ENCODE results near the gene GLS. TPM values are rescaled to one million over a fixed set of nuclear protein-coding genes. Genes with fewer than 3 reads are reported as not detected.
"Not testable (repeated sequence)": the region's sequence is repeated elsewhere in the genome, so short reads cannot be mapped to it uniquely, and the experiment has no call there.

GLS gene
- total RNA-seq, 1 experiment from 2014 or later = 270 TPM

DNA sequence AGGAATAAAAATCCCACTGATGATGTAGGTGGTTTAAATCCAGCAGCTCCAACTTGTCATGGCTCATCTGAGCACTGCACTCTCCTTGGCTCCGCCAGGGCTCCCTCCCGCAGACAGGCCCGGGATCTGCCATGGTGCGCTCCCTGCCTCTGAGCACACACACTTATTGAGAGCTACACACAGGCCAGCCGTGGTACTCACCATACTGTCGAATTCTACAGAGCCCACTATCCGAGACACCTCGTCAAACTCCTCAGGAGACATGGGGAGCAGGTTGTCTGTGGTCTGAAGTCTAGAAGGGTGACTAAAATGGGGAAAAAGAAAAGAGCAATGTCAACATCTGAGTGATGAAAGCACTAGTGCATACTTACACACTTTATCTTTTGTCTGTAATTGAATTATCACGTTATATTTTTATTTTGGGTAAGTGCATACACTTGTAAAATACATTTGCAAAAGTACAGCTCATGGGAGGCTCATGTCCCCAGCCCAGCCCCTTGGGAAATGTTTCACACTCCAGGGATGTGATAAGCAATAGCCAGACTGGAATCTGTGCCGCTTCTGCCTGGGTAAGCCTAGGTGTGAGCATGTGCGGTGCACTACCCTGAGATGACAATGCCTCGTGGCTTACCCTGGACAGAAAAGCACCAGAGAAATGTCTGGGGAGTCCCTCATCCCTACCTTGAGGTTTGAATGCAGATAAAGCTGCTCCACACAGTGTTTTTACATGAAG, 94.2 kb downstream of the GLS start:
- in situ Hi-C loops (cut with HindIII; ENCODE audit: low pct_unique_long_range_greater_than_20kb, low sequenced_read_pairs) = no loop called here
- no peak for DNase-seq (ENCODE audit: low read depth)

DNA sequence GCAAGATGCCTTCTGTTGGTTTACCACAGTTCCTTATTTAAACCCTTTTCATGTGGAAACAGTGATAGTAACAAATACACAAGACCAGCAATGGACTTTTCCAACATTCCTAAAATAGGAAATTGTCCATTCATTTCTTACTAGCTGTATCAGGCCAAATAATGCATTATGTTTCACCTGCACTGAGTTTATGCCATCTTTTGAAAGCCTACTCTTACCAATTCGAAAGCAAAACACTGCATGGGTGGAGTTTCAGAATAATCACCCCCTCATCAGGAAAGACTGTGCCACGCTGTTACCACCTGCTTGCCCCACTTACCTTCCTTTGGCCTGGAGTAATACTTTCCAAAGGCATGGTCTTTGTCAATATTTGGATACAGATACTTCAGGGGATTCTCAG, 95.9 kb downstream of the GLS start:
- in situ Hi-C loops (cut with HindIII; ENCODE audit: low pct_unique_long_range_greater_than_20kb, low sequenced_read_pairs) = no loop called here
- DNase-seq (ENCODE audit: low read depth) = no peak

DNA sequence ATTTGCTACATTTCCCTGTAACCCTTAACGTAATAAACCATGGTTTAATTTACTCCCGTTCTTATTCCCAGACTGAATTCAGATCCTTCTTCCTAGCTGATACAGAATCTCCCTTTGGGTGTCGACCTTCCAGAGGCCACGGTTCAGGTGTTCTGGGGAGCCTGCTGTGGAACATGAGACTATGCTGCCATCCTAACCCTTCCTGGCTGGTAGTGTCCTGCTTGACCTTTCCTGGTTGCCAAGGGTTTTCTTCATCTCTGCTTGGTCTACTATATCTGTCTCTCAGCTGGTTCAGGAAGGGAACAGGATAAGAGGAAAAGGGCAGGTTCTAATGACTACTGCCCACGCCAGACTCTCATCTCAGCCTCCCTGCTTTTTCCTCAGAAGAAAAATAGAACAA, 96.9 kb downstream of the GLS start:
- in situ Hi-C loops (cut with HindIII; ENCODE audit: low pct_unique_long_range_greater_than_20kb, low sequenced_read_pairs) = no loop called here
- no peak for DNase-seq (ENCODE audit: low read depth)

DNA sequence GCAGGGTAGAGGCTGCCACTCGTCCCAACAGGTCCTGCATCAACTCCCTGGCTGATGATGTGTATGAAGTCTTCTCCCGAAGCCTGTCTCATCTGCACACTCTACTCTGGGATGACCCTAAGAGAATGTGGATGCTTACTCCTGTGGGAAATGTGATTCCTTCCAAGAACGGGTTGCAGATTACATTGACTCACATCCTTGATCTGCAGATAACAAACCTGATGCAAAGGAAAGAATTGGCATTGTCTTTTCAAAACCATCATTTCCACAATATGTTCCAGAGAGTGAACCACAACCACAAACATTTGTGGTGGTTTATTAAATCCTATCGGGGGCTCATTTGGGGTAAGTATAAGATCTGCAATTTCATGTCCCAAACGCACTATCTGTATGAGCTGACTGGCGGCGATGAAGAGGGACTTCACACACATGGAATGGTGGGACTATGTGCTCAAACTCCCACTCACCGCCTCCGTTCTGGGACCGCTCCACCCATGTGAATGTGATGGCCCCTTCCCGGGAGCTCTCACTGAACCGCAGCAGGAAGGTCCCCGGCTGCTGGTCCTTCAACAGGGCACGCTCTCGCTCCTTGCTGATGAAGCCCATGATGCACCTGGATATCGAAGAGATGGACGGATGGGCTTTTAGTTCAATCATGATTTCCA, 97.9 kb downstream of the GLS start:
- no peak for DNase-seq (ENCODE audit: low read depth)
- in situ Hi-C loops (cut with HindIII; ENCODE audit: low pct_unique_long_range_greater_than_20kb, low sequenced_read_pairs) = no loop called here

DNA sequence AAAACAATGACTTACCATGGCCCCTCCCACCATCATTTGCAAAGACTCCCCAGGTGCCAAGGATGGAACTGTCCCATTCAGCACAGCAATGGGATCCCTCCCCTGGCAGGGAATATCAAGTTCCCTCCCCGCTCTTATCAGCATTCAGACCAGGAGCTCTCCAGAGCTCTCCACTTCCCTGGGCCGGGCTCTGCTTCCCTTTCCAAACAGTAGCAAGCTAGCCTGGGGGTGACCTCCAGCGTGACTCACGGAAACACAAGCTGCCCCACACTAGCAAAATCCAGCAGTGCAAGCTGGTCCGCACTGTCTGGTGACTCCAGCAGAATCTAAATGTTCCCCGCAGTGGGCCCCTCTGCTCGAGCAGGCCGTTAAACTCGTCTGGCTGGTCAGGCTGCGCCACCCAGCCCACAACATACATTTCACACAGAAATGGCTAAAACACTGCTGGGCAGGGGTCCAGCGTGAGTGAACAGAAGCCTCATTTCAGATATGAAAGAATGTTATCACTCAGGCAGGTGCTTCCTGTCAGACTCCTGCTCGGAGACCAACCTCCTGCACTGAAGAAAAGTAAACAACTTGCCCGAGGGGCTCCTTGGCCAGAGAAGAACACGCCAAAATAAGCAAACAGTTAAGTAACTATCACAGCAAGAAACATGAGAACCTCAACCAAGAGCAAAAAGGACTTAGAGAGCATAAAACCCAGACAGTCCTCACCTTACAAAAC, 99.4 kb downstream of the GLS start:
- DNase-seq (ENCODE audit: low read depth) = no peak
- in situ Hi-C loops (cut with HindIII; ENCODE audit: low pct_unique_long_range_greater_than_20kb, low sequenced_read_pairs) = no loop called here

DNA sequence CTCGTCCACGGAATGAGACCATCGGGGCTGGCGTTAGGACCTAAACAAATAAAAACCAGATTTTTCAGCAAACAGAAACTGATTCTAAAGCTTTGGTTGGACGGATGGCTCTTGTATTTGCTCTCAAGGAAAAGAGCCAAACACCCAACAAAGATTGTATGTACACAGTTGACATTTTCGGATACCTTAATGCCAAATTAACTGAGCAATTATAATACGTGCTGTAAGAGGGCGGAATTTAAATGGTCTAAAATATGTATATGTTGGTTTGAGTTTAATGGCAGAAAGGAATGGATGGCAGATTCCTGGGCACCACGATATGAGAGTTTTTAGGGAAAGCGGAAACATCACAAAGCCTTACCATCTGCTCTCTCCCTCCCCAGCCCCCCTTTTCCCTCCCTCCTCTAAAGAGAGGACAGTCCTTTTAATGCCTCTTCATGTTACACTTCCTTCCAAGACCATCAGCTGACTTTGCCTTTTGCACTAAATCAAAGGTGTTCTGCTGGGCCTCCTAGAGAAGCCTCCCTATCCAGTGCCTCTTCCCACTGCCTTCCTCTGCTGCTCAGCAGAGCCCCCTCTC, 100.1 kb downstream of the GLS start:
- in situ Hi-C loops (cut with HindIII; ENCODE audit: low pct_unique_long_range_greater_than_20kb, low sequenced_read_pairs) = no loop called here
- no peak for DNase-seq (ENCODE audit: low read depth)

DNA sequence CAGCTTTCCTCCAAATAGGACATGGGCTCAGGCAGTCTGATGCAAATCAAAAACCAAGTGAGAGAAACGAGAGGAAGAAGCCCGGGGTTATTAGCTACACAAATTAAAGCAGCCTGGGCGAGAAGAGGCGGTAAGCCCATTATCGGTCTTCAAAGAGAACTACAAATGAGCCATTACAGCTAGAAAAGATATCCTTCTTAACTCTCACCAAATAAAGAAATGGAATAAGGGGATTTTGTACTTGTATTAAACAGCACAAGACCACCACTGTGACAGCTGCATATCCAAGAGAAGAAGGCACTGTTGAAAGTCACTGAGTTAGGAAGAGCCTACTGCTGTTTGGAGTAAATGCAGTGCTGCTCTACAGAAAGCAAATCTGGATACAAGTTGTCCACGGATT, 100.7 kb downstream of the GLS start:
- in situ Hi-C loops (cut with HindIII; ENCODE audit: low pct_unique_long_range_greater_than_20kb, low sequenced_read_pairs) = no loop called here

DNA sequence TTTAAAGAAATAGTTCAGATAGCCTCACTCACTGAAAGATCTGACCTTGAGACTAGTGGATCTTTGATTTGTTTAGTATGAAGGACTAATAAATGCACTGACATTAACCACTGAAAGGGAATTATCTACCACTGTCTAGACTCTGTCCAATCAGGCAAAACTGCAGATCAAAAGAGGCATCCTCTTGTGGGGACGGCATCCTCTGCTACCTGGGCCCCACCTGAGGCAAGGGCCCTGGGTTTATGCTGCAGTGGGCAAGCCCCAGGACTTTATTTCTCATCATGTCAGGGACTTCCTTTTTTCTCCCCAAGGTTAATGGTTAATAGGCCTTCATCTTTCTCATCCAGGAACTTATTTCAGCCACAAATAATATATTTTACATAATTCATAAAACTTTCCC, 101.1 kb downstream of the GLS start:
- in situ Hi-C loops (cut with HindIII; ENCODE audit: low pct_unique_long_range_greater_than_20kb, low sequenced_read_pairs) = no loop called here
- DNase-seq (ENCODE audit: low read depth) = no peak

More for the DNA sequence above, 100.7 kb downstream of the GLS start:
- no peak for DNase-seq (ENCODE audit: low read depth)

DNA sequence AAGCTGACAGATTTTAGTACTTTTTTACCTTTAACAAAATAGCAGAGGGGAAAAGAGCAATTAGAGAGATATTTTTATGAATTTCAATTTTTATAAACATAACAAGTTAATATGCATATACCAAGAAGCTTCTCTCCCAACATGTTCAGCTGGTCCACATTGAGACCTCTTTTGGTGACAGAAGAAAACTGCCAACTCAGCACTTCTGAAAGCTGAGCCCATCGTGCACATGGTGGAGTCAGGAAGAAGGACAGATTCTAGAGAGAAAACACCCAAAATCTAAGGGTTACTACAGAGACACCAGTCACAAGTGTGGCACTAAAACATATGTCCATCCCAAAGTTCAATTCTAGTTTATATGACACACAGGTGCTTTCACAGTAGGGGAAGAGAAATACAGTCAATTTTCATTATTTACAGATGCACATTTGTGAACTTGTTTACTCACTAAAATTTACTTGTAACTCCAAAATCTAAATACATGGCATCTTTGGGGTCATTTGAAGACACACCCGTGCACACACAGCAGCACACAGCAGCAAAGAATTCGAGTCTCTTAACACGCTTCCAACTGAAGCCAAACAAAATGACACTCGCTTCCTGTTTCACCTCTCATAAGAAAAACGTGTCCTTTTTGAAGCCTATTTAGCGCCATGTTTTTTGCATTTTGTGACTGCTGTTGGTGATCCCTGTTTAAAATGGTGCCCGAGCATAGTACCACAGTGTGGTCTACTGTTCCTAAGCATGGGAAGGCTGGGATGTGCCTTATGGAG, 101.8 kb downstream of the GLS start:
- in situ Hi-C loops (cut with HindIII; ENCODE audit: low pct_unique_long_range_greater_than_20kb, low sequenced_read_pairs) = no loop called here
- no peak for DNase-seq (ENCODE audit: low read depth)

DNA sequence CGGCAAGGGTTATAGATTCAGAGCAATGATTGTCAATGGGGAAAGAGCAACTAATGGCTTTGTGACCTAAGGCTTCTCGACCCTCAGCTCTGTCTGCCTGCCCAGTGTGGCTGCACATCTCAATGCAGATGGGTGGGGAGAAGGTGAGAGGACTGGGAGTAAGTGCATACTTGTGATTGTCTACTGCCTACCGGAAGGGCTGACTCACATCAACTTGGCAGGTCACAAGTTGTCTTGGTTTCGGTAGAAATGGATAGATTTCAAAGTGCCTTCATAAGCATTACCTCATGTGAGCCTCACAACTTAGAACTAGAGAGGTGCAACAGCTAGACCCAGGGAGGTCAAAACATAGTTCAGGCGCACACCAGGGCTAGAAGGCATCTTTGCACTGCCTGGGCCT, 104.0 kb downstream of the GLS start:
- DNase-seq (ENCODE audit: low read depth) = peak; percentile 39
- in situ Hi-C loops (cut with HindIII; ENCODE audit: low pct_unique_long_range_greater_than_20kb, low sequenced_read_pairs) = no loop called here

DNA sequence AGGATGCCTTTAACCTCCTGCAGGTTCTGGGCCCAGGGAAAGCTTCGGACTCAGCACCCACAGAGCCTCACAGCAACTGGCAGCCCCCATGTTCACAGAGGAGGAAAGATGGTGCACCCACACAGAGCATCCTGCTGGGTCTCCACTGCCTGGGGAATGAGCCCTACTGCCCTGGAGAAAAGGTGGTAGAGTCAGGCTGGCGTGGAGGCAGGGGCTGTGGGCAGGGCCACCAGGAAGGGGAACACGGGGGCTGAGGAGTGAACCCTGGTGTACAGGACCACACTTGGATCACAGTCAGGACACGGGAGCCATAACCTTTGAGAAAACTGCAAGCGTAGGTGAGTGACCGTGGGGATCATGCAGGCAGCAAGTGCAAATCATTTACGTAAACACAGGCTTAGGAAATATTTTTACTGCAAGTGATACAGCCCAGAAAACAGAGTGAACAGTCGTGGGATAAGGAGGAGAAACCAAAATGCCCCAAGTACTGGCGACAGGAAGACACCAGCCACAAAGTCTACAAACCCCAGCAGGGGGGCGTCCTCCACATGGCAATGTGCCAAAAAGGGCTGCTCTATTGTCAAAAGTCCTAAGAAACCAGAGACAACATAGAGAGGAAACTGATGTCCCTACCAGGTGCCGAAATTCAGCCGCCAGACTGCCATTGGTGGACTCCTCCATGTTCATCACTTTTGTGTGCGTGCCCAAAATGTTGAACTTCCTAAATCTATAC, 105.8 kb downstream of the GLS start:
- no peak for DNase-seq (ENCODE audit: low read depth)

DNA sequence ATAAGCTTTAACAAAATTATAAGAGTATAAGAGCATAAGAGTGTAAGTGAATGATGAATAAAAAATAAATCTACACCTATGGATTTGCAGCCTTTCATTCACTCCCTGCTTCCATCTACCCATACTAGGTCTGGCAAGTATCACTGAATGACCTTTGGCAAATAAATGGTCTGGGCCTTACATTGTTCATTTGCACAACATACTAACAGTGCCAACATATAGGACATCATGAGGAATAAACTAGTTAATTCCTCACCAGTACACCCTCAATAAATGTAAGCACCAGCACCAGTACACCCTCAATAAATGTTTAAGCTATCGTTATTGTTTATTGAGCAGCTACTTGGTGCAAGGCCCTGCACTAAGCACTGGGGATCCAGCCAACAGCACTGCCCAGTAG, 106.5 kb downstream of the GLS start:
- no peak for DNase-seq (ENCODE audit: low read depth)
- in situ Hi-C loops (cut with HindIII; ENCODE audit: low pct_unique_long_range_greater_than_20kb, low sequenced_read_pairs) = no loop called here

More for the DNA sequence above, 105.8 kb downstream of the GLS start:
- in situ Hi-C loops (cut with HindIII; ENCODE audit: low pct_unique_long_range_greater_than_20kb, low sequenced_read_pairs) = no loop called here

DNA sequence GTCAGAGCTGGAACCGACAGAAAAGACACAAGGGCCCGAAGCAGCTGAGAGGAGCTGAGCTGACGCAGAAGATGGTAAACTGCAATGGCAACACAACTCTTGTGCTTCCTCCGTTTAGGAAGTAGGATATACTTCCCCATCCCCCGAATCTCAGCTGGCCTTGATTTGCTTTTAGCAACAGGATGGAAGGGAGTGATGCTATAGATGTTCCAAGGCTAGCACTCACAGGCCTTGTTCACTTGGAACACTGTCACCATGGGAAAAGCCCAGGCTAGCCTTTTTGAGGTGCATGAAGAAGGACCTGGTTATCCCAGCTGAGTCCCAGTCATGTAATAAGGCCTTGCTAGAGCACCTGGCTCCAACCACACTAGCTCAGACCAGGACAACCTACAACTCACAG, 107.3 kb downstream of the GLS start:
- in situ Hi-C loops (cut with HindIII; ENCODE audit: low pct_unique_long_range_greater_than_20kb, low sequenced_read_pairs) = no loop called here
- no peak for DNase-seq (ENCODE audit: low read depth)

DNA sequence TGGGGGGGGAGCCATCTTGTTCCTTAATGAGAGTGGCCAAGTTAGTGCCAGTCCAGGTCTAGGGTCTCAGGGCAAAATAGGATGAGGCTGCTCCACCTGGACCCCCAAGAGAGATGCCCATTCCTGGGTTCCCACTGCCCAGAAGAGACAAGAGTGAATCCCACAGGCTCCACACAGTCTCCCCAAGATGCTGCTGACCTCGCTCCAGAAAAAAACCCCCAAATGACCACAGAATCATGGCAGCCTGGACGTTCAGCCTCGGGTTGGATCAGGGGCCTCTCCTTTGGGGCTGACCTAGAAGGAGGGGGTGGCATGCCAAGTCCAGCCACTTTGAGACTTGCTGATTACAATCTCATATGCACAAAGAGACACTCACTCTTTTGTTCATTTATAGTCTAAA, 108.3 kb downstream of the GLS start:
- no peak for DNase-seq (ENCODE audit: low read depth)
- in situ Hi-C loops (cut with HindIII; ENCODE audit: low pct_unique_long_range_greater_than_20kb, low sequenced_read_pairs) = no loop called here

DNA sequence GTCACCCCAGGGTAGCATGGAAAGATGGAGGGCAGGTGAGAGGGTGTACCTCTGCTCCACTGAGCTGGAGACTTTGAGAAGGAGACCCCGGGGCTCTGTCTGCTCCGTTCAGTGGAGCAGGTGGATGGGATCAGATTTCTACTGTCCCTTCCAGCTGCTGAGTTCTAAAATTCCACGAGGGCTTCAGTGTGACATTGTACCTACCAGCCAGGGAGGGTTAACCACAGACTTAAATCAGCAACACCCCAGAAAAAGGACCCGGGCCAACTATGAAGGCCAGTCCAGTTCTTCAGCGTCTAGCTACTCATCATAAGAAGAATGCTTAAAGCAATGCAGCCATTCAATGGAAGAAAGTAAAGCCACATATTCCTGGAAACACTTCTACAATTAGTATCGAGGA, 109.5 kb downstream of the GLS start:
- DNase-seq (ENCODE audit: low read depth) = no peak
- in situ Hi-C loops (cut with HindIII; ENCODE audit: low pct_unique_long_range_greater_than_20kb, low sequenced_read_pairs) = no loop called here

DNA sequence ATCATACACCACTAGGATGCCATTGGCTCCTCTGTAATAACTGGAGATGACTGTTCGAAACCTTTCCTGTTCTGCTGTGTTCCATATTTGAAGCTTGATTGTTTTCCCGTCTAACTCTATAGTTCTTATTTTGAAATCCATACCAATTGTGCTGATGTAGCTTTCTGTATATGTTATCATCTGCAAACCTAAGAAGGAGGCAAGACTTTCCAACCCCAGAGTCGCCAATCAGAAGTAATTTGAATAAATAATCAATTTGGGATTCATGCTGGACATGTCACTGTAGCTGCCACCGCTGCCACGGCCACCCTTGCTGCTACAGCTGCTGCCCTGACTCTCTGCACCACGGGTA, 112.6 kb downstream of the GLS start:
- no peak for DNase-seq (ENCODE audit: low read depth)
- in situ Hi-C loops (cut with HindIII; ENCODE audit: low pct_unique_long_range_greater_than_20kb, low sequenced_read_pairs) = no loop called here

DNA sequence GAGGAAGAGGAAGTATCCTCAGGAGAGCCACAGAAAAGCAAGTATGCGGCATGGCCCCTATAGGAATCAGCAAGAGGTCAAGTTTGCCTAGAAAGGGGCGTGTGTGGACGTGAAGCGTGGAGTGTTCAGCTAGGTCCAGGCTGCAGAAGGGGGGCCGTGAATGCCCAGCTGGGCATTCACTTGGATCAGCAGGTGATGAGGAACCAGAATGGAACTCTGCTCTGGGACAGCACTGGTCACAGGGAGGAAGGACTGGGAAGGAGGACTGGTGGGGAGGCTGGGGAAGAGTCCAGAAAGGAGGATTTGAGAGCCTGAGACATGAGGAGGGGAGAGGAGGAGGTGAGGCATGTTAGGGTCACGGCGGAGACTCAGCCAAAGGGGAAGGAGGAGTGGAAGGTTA, 113.5 kb downstream of the GLS start:
- no peak for DNase-seq (ENCODE audit: low read depth)
- in situ Hi-C loops (cut with HindIII; ENCODE audit: low pct_unique_long_range_greater_than_20kb, low sequenced_read_pairs) = no loop called here

DNA sequence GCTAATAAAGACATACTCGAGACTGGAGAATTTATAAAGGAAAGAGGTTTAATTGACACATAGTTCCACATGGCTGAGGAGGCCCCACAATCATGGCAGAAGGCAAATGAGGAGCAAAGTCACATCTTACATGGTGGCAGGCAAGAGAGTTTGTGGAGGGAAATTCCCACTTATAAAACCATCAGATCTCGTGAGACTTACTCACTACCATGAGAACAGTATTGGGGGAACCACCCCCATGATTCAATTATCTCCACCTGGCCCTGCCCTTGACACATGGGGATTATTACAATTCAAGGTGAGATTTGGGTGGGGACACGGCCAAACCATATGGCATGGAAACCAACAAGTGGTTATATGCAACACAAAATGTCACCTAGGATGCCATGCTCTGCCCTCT, 114.7 kb downstream of the GLS start:
- in situ Hi-C loops (cut with HindIII; ENCODE audit: low pct_unique_long_range_greater_than_20kb, low sequenced_read_pairs); DNase-seq (ENCODE audit: low read depth): not testable (repeated sequence)

Measured in Caki2 (cell line).